Measurements from ENCODE around the gene TRAPPC2.

Gene TRAPPC2

DNA sequence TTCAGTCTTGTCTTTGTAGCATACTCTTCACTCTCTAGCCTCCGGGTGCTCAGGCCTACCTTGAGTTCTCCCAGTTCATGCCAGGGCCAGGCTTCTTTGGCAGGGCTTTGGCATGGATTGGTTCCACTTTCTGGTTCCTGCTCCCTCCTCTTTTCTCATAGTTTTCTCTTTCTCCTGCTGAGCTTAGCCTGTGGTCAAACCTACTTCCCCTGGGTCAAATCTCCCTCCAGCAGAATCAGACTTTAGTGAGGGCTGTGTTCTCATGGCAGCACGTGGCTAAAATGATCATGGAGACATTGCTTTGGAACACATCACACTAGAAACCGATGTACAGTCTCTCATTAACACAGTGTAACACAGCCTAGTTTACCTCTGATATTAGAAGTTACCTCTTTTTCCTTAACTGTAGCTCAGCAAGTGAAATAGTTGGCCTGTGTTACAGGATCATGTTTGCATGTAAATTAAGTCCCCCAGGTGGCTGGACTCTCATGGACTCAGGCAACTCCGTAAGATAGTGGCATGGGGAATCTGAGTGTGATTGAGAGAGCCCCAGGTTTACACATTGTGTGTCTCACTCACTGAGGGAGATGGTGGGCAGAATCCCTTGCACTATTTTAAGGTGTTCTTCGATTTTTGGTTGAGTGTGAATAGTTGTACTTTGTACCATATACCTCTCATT is 32.2 kb downstream of the TRAPPC2 start:
- TF ChIP-seq, protein P1, sequence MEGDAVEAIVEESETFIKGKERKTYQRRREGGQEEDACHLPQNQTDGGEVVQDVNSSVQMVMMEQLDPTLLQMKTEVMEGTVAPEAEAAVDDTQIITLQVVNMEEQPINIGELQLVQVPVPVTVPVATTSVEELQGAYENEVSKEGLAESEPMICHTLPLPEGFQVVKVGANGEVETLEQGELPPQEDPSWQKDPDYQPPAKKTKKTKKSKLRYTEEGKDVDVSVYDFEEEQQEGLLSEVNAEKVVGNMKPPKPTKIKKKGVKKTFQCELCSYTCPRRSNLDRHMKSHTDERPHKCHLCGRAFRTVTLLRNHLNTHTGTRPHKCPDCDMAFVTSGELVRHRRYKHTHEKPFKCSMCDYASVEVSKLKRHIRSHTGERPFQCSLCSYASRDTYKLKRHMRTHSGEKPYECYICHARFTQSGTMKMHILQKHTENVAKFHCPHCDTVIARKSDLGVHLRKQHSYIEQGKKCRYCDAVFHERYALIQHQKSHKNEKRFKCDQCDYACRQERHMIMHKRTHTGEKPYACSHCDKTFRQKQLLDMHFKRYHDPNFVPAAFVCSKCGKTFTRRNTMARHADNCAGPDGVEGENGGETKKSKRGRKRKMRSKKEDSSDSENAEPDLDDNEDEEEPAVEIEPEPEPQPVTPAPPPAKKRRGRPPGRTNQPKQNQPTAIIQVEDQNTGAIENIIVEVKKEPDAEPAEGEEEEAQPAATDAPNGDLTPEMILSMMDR (IDR thresholded peaks at IDR 0.05) = no peak

DNA sequence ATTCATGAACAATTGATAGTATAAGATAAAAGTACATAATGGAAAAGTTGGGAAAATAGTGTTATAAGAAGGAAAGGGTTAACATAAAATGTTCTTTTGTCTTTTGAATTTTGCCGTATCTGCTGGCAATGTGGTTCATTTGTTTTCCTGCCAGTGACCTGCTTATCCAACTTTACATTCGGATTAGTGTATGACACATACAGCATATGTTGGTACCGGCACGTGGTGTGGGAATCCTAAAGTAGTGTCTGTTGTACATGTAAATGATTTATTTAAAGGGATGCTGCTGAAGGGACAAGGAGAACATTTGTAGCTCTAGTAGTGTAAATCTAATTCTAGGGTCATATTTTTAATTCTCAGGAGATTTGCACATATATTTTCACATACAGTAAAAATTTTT is 34.0 kb downstream of the TRAPPC2 start:
- TF ChIP-seq, protein P1 (IDR thresholded peaks at IDR 0.05) = no peak

DNA sequence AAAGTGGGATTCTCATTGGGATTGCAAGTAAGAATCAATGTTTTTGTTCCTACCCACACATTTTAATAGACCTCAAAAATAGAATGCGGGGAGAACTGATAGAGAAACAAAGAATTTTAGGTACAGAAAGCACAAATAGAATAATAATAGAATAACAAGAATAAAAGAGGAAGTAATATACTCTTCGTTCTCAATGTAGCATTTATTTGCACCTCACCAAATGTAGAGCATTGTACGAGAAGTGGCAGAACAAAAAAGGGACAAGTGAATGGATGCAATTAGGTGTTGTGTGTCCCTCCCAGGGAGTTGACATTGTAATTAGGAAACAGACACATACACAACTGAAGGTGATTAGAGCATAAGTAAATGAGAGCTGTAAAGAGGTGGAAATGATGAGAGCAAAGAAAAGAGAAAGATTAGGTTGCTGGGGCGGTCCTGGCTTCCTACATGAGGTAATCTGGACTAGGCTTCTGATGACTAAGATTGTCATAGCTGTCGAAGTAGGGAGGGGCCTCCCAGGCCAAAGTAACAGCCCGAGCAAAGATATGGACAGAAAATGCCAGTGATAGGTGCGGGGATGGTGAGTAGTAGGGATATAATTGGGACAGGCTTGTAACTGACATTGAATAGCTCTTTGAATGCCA is 35.1 kb downstream of the TRAPPC2 start:
- TF ChIP-seq, protein P1 (IDR thresholded peaks at IDR 0.05) = no peak

DNA sequence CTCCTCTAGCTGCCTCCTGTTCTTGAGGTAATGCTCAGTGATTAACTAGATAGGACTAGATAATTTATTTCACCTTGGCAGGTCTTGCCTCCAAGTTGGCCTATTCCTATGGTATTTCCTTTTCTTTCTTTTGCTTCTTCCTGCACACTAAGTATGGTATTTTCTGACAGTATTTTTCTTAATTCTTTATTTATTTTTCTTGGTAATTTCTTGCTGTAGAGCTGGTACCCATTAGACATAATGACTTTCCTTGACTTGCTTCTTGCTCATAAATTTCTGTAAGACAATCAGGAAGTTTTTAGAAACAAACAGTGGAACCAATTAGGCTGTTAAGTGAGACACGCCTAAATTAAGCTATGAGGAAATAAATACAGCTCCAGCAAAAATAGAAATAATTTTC is 36.0 kb downstream of the TRAPPC2 start:
- TF ChIP-seq, protein P1 (IDR thresholded peaks at IDR 0.05) = no peak

DNA sequence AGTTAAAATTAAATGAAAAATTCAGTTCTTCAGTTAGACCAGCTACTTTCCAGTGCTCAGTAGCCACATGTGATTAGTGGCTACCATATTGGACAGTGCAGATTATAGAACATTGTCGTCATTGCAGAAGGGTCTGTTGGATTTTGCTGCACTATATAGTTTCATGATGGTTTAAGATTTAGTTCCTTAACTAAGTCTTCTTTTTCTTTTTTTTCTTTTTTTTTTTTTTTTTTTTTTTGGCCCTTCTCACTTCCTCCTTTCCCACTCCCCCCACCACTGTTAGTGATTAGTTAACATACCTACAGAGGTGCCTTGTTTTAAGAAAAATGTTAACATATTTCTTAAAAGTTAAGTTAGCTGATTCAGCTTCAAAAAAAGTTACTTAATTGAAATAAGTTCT is 36.4 kb downstream of the TRAPPC2 start:
- TF ChIP-seq, protein P1 (IDR thresholded peaks at IDR 0.05) = no peak

DNA sequence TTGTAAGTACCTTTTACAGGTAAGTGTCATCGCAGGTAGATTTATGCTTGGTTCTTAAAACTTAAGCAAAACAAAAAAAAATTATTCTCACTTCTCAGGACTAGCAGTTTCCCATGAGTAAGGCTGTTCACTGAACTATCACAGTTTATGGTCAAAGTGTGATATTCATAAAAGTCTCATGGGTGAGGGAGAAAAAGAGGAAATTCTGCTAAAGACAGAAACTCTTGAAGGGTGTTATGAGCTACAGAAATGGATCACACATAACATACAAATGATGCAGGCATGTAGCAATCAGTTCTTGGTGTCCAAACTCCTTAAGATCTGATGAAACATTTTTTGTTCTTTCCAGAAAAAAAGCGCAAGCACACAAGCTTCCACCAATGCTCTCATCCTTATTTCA is 37.0 kb downstream of the TRAPPC2 start:
- TF ChIP-seq, protein P1 (IDR thresholded peaks at IDR 0.05) = no peak

DNA sequence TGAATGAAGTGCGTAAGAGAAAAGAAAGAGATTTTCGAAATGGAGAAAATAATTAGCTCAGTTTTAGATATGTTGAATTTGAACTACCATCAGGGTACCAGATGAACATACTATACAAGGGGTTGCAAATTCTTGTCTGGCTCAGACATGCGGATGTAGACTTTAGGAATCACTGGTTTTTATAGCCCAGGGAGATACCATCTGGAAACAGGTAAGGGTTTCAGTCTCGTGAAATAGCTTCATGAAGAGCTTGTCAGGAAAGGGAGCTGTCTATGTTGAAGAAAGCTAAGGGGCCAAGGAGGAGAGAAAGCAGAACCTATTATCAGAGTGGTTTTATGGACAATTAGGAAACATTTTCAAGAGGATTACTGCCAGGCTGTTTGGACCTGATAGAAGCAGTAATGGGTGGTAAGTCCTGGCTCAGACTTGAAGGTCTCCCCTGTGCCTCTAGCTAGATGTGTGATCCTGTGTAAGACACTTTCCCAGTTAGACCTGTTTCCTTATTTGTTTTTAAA is 38.8 kb downstream of the TRAPPC2 start:
- TF ChIP-seq, protein P1 (IDR thresholded peaks at IDR 0.05) = no peak
